ENCODE results near the gene GNA15.
"Not testable (repeated sequence)": the region's sequence is repeated elsewhere in the genome, so short reads cannot be mapped to it uniquely, and the experiment has no call there.

Gene GNA15

GRCh38 chr19:3190921-3191805, 55.3 kb downstream of the GNA15 start:
- DNase-seq (ENCODE audit: low read depth in 3 of 3) = no peak

GRCh38 chr19:3191806-3192104, 55.9 kb downstream of the GNA15 start:
- DNase-seq (ENCODE audit: low read depth in 3 of 3) = not testable (repeated sequence)

GRCh38 chr19:3192228-3192635, 56.4 kb downstream of the GNA15 start:
- DNase-seq (ENCODE audit: low read depth in 3 of 3) = no peak

- DNase-seq (ENCODE audit: low read depth in 3 of 3) = no peak
Observed at GRCh38 chr19:3192684-3193083, 56.9 kb downstream of the GNA15 start.

- no peak for DNase-seq (ENCODE audit: low read depth in 3 of 3)
Observed at GRCh38 chr19:3193256-3194105, 57.6 kb downstream of the GNA15 start.

GRCh38 chr19:3194106-3195087, 58.6 kb downstream of the GNA15 start:
- no peak for DNase-seq (ENCODE audit: low read depth in 3 of 3)

- DNase-seq (ENCODE audit: low read depth in 3 of 3) = no peak
Observed at GRCh38 chr19:3196064-3196932, 60.5 kb downstream of the GNA15 start.

- DNase-seq (ENCODE audit: low read depth in 3 of 3) = no peak
Observed at GRCh38 chr19:3196933-3197205, 61.0 kb downstream of the GNA15 start.

GRCh38 chr19:3198901-3199700, 63.3 kb downstream of the GNA15 start:
- DNase-seq (ENCODE audit: low read depth in 3 of 3) = no peak

GRCh38 chr19:3201072-3201700, 65.4 kb downstream of the GNA15 start:
- DNase-seq (ENCODE audit: low read depth in 3 of 3) = no peak

GRCh38 chr19:3201911-3202310, 66.1 kb downstream of the GNA15 start:
- no peak for DNase-seq (ENCODE audit: low read depth in 3 of 3)

- no peak for DNase-seq (ENCODE audit: low read depth in 3 of 3)
Observed at GRCh38 chr19:3202346-3202745, 66.5 kb downstream of the GNA15 start.

- DNase-seq (ENCODE audit: low read depth in 3 of 3) = not testable (repeated sequence)
Observed at GRCh38 chr19:3202895-3203294, 67.1 kb downstream of the GNA15 start.

- no peak for DNase-seq (ENCODE audit: low read depth in 3 of 3)
Observed at GRCh38 chr19:3203805-3204645, 68.2 kb downstream of the GNA15 start.

- no peak for DNase-seq (ENCODE audit: low read depth in 3 of 3)
Observed at GRCh38 chr19:3204646-3205275, 68.9 kb downstream of the GNA15 start.

- DNase-seq (ENCODE audit: low read depth in 3 of 3) = no peak
Observed at GRCh38 chr19:3206216-3206953, 70.6 kb downstream of the GNA15 start.

- DNase-seq (ENCODE audit: low read depth in 3 of 3) = no peak
Observed at GRCh38 chr19:3207461-3208242, 71.8 kb downstream of the GNA15 start.
